ENCODE data around the gene LLGL2. TPM values are rescaled to one million over a fixed set of nuclear protein-coding genes. Genes with fewer than 3 reads are reported as not detected.

The LLGL2 gene
- total RNA-seq, 1 donor from 2014 or later: 19.1 TPM

DNA sequence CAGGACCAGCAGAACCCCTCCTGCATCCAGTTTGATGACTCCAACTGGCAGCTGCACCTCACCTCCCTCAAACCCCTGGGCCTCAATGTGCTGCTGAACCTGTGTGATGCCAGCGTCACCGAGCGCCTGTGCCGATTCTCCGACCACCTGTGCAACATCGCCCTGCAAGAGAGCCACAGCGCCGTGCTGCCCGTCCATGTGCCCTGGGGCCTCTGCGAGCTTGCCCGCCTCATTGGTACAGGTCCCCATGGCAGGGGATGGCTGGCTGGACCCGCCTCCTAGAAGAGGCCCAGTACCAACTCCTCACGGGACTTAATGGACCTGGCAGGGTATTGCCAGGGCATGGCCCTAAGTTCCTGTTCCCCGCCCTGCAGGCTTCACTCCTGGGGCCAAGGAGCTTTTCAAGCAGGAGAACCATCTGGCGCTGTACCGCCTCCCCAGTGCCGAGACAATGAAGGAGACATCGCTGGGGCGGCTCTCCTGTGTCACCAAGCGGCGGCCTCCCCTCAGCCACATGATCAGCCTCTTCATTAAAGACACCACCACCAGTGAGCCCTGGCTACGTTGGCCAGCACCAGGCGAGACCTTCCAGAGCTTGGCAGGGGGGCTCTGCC is 32.8 kb upstream of the LLGL2 start:
- intact Hi-C loops (cut with micrococcal nuclease): no loop called here

DNA sequence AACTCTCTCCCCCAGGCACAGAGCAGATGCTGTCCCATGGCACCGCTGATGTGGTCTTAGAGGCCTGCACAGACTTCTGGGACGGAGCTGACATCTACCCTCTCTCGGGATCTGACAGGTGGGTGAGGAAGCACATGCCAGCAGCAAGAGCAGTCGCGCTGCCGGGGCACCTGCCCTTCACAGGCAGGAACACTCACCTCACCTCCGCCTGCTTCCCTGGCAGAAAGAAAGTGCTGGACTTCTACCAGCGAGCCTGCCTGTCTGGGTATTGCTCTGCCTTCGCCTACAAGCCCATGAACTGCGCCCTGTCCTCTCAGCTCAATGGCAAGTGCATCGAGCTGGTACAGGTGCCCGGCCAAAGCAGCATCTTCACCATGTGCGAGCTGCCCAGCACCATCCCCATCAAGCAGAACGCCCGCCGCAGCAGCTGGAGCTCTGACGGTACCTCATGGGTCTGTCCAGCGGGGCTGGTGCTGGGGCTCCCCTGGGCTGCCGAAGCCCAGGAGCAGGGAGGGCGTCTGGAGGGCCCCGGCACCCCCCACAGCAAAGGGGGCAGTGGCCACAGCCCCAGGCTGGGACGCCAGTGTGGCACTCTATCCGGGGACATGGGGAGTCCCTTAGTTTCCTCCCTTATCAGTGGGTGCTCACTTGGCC is 31.9 kb upstream of the LLGL2 start:
- intact Hi-C loops (cut with micrococcal nuclease): no loop called here

DNA sequence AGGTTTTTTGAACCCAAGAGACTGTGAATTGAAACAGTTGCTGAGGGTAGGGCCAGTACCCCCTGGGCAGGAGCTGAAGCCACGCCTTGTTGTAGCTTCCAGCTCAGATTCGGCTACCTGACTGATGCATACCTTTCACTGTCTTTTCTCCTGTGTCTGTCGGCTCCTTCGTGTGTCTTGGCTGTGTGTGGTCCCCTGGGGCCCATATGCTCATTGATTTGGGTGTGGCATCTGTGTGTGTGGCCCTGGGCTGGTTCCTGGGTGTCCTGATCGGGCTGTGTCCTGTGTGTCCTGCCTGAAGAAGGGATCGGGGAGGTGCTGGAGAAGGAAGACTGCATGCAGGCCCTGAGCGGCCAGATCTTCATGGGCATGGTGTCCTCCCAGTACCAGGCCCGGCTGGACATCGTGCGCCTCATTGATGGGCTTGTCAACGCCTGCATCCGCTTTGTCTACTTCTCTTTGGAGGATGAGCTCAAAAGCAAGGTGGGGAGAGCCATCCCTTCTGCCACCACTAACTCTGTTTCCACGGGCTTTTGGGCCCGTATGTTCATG is 31.1 kb upstream of the LLGL2 start:
- intact Hi-C loops (cut with micrococcal nuclease): no loop called here

DNA sequence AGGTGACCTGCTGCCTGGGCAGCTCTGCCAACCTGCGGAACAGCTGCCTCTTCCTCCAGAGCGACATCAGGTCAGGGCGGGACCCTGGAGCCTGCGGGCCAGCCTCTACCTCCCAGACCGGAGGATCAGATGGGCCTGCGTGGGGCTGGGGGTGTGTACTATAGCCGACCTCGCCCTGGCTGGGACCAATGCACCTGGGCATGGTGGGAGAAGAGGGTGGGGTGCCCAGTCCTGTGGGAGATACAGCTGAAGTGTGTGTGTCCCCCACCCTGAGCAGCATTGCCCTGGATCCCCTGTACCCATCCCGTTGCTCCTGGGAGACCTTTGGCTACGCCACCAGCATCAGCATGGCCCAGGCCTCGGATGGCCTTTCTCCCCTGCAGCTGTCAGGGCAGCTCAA is 29.5 kb upstream of the LLGL2 start:
- intact Hi-C loops (cut with micrococcal nuclease): no loop called here

DNA sequence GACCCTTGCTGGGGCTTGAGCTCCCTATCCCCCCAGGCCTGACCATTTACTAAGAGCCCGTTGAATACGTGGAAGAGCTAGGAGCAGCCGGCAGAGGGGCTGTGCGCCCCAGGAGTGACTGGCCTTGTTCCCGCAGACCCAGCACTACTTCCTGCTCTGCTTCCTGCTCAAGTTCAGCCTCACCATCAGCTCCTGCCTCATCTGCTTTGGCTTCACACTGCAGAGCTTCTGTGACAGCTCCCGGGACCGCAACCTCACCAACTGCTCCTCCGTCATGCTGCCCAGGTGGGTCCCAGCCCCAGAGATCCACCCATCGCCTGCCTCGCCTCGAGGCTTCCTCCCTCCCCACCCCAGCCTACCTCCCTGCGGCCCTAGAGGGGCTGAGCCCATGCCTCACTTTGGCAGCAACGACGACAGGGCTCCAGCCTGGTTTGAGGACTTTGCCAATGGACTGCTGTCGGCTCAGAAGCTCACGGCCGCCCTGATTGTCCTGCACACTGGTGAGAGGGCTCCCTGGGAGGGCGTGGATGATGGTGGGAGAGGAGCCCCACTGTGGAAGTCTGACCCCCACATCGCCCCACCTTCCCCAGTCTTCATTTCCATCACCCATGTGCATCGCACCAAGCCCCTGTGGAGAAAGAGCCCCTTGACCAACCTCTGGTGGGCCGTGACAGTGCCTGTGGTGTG is 27.3 kb upstream of the LLGL2 start:
- intact Hi-C loops (cut with micrococcal nuclease): no loop called here

DNA sequence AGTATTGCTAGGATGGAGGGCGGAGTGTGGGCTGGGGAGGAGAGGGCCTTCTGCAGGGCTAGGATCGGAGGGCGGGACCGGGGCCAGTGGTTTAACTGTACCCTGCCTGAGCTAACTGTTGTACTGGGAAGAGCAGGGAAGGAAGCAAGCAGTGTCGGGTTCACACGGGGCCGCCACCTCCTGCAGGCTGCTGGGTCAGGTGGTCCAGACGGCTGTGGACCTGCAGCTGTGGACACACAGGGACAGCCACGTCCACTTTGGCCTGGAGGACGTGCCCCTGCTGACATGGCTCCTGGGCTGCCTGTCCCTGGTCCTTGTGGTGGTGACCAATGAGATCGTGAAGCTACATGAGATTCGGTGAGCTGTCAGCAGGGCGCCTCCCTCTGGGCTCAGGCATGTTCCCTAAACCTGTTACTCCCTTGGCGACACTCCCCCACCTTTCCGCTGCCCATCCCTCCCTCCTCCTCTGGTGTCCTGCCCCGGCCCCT is 26.7 kb upstream of the LLGL2 start:
- intact Hi-C loops (cut with micrococcal nuclease): no loop called here

DNA sequence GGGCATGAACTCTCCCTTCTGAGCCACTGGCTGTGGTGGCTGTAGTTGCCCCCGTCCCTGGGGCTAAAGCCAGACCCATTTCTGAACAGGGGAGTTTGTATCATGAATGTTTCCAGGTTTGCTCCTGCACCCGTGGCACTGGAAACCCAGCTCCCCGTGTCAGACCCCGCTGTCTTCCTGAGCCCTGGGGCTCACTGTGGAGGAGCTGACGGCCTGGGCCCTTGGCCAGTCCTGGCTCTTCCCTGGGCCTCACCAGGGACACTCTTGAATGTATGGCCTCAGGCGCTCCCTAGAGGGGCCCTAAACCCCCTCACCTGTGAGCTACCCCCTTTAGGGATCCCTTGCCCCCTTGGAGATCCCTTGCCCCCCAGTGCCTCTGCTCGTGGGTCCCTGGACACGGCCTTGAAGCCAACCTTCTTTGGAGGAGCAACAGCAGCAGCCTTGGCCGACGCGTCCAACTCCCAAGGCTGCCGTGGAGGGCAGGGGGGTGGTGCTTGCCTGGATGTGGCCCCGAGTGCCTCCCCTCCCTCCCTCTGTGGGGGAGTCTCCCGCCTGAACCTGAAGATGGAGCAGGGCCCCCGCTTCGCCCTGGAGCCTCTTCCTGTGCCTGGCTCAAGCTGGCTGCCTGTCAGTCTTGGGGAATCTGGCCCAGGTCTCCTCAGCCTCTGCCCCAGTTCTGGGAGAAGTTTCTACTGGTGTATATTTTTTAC is 26.0 kb upstream of the LLGL2 start:
- intact Hi-C loops (cut with micrococcal nuclease): no loop called here

DNA sequence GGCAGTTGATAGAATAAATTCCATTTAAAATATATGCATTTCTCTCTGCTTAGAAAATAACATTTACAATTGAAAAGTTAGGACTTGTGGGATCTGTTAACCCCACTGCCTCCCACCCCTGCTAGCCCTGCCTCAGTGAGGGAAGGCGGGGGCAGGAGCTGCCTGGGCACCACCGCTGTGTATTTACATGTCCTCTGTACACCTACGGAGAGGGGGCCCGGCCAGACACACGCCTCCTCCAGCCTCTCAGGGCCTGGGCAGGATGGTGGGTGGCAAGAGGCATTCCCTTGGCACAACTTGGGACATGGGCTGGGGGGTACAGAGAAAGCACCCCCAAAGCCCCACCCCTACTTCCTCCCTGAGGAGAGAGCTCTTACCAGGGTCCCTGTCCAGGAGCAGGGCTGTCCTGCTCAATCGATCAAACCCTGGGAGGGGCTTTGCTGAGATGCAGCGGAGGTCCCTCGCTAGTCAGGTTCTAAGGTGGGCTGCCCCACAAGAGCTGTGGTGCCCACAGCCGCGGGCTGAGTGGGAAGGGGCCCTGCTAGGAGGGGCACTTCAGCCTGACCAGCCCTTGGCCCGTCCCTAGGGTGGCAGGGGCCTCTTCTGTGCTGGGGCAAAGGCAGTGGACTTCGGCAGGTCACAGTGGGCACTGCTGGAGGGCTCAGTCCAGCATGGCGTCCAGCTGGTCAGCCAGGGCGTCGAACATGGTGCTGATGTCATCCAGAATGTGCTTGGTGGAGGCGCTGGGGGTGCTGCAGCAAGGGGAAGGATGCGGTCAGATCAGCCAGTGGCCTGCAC is 24.9 kb upstream of the LLGL2 start:
- intact Hi-C loops (cut with micrococcal nuclease): no loop called here

DNA sequence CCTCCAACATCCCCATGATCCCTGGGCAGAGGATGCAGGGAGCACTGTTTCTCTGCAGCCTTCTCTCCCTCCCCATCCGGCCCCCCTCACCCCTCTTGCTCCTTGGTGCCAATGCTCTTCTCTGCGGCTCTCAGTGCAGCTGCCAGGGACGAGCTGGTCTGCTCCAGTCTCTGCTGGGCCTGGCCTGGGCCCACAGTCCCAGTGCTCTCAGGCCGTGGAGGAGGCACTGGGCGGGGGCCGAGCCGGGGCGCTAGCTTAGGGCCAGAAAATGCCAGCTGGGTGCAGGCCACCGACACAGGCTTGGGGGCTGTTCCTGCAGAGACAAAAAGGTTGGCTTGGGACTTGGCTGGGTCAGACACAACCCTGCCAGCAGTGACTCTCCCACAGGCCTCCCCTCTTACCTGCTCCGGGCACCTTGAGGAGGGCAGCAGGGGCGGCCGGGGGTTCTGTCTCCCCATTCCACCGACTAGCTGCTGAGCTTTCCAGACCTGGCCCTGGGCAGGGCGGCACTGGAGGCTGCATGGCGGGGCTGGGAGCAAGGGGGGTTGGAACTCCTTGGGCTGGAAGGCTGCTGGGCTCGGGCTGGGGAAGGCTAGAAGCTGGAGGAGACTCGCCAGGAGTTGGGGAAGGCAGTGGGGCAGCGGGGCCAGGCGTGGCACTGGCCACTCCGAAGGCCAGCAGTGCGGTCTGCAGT is 24.0 kb upstream of the LLGL2 start:
- intact Hi-C loops (cut with micrococcal nuclease): no loop called here

DNA sequence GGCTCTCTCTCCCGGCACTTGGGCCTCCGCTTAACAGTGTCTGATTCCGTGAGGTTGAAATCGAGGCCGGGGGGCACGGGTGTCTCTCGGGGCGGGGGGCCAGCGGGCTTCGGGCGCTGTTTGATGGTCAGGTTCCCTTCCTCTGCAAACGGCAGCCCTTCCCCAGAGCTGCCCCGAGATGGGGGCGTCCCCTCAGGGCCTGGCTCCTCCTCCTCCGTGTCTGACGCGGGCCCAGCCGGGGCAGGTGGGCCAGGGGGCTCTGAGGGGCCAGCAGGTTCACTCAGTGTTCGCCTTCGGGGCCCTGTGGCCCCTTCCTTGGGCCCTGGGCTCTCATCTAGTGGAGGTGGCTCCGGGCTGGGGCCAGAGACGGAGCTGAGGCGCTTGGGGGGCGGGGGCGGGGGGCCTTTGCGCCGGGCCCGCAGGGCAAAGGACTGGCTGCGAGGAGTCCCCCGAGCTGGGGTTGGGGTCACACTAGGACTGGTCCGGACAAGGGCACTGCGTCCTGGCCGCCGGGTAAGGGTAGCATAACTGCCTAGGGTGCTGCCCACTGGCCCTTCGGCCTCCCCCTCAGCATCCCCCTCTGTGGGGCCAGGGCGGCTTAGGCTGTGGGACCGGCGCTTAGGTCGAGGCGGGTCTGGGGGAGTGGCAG is 23.3 kb upstream of the LLGL2 start:
- intact Hi-C loops (cut with micrococcal nuclease): no loop called here

DNA sequence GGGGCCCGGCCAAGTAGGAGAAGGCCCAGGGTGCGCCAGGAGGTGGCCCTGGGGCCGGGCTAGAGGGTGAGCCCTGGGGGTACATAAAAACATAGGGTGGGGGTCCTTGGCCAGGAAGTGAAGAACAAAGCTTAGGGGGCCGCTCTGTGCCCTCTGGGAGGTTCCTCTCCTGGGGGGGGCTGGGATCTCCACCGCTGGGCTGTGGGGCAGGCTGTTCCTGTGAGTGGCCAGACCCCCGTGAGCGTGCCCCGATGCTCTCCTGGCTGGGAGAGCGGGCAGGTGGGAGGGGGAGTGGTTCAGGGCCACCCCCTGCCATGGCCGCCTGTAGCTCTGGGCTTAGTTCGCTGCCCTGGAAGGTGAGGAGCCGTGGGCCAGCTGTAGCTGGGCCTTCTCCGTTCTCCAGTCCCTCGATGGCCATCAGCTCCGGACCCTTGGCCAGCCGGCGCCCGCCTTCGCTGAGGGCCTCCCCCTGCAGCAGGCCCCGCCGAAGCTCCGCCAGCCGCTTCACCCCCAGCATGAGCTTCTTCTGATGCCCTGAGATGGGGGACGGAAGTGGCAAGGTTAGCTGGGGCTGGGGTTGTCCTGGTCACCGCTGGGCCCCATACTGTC is 22.7 kb upstream of the LLGL2 start:
- intact Hi-C loops (cut with micrococcal nuclease): no loop called here

DNA sequence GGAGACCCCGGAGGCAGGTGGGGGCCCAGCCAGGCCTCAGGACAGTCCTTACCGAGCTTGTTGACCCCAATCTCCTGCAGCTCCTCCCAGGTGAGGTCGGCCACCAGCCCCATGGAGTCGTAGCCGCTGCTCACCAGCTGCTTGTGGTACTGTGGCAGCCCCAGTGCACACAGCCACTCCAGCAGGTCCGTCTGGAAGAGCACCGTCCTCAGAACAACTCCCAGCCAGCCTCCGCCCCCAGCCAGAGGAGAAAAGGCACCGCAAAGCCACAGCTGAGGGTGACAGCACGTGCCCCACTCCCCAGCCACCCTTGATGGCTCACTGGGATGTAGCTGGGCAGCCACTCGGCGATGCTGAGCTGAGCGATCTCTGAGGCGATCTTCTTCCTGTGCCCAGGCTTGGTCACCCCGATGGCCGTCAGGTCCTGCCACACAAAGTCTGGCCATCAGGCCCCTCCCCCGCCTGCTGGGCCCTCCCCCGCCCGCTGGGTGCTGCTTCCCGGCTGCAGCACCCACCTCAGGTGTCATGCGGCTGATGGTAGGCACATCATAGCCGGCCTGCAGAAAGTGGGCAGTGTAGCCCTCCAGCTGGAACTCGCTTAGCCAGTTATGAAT is 22.1 kb upstream of the LLGL2 start:
- intact Hi-C loops (cut with micrococcal nuclease): no loop called here

DNA sequence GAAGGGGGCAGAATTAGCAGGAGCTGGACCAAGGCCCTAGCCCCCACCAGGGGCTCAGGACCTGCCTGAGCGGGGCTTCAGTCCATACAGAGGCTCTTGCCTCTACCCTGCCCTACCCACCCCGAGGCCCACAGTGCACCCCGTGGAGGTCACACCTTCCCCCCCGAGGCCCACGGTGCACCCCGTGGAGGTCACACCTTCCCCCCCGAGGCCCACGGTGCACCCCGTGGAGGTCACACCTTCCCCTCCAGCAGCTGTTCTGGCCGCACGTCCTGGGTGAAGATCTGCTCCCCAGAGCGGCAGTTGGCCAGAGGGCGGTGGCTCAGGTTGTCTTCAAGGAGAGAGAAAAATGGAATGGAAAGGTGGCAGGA is 21.5 kb upstream of the LLGL2 start:
- intact Hi-C loops (cut with micrococcal nuclease): no loop called here

DNA sequence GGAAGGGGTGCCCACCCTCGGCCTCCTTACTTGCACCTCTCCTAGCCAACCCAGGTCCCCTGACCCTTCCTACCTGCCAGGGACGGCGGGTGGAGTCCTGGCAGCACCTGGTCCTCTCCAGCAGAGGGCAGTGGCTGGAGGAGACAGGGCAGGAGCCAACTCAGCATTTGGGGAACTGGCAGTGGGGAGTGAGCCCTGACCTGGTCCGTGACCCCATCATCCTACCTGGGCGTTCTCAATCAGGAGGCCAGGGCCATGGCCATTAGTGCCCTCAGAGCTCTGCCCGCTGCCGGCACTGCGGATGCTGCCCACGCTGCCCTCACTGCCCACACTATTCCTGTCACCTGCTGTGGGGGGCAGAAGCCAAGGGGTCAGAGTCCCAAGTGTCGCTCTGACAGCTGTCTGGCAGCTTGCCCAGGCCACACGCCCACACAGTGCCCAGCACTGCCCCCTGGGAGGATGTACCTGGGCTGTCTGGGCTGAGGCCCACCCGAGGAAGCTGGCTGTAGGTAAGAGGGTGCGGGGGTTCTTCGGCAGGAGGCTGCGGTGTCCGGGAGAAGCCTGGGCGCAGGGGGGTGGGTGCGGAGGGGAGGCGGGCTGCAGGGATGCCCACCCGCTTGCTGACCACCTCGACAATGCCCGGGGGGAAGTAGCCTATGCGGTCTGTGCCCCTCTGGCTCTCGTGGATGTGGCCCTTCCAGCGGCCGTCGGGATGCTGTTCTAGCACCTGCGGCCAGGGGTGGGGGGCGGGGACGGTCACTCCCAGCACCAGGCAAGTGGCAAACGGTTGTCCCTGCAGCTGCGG is 20.9 kb upstream of the LLGL2 start:
- intact Hi-C loops (cut with micrococcal nuclease): no loop called here

DNA sequence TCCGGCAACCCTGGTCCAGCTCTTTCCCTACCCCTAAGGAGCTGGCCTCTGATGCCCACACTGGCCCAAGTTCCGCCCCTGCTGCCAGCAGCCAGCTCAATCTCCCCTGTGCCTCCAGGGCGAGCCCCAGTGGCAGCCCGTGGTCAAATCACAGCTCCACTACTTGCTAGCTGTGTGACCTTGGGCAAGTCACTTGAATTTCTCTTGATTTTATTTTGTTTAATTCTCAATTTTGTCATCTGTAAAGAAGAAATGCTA is 20.4 kb upstream of the LLGL2 start:
- intact Hi-C loops (cut with micrococcal nuclease): no loop called here

DNA sequence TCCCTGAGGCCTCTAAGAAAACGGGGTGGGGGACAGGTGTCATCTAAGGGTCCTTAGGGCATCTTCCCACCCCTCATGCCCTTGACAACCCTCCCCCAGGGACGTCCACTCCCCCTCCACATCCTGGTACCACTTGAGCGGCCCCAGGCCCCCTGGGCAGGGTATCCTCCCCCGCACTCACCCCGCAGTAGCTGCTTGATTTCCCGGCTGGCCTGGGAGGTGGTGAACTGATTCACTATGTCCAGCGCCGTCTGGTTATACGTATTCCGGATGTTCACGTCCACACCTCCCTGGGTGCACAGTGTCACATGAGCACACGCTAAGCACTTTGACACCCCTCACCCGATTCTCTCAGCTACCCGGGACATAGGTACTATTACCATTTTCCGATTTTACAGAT is 19.9 kb upstream of the LLGL2 start:
- intact Hi-C loops (cut with micrococcal nuclease): no loop called here

DNA sequence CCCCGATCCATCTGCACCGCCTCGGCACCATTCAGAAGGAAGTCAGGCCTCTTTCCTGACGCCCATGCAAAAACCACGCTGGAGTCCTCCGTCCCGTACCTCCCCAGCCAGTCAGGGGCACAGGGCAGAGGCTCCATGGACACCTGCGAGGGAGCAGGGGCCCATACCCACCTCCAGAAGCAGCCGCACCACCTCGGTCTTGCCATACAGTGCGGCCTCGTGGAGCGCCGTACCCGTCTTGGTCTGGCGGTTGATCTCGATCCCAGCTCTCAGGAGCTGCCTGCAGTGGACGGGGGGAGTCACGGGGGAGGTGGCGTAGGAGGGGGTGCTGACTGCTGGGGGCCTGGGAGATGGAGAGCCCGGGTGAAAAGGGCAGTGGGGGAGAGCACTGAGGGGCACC is 19.4 kb upstream of the LLGL2 start:
- intact Hi-C loops (cut with micrococcal nuclease): no loop called here

DNA sequence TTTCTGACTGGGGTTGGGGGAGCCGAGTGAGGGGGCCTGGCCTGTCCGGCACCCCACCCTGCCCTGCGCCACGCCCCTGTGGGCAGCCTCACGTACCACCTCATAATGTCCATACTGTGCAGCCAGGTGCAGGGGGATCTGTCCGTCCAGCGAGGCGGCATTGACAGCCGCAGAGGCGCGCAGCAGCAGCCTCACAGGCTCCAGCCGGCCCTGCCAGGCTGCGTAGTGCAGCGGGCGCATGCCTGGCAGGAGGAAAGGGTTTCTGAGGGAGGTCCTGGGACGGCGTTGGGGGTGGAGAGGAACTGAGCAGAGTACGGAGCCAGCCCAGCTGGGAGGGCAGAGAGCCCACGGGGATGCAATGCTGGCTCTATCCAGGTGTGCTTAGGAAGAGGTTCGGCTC is 18.6 kb upstream of the LLGL2 start:
- intact Hi-C loops (cut with micrococcal nuclease): no loop called here

Measured in T-helper 2 cell treated with Interferon-gamma antibody and Interleukin-4, amounts not matched to agents 100 ng/mL and 5 ng/mL, for 36 hours (primary cell).